ENCODE results near the gene CCR3. TPM values are rescaled to one million over a fixed set of nuclear protein-coding genes. Genes with fewer than 3 reads are reported as not detected.

CCR3 gene
- total RNA-seq, 1 donor from 2014 or later, result not detected

DNA sequence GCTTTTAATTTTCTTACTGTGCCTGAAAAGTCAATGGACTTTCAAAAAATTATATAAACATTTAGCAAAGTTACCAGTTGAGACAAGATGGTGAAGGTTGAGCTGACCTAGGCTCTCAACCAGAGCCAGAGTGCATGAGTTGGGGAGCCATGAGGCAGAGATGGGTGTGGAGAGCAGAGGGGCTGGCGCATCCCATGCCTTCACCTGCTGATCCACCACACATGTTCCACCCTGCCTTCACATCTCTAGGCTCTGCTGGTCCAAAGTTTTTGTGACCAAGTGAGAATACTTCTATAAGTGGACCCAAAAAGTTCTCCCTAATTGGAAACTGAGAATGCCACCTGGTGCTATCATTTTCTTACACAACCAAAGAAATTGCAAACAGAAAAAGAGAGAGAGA is 47.3 kb downstream of the CCR3 start:
- H3K4me3 ChIP-seq, result no peak overlapping the region
- no peaks in the 10 kb centered on the region for H3K36me3 ChIP-seq
- intact Hi-C loops (cut with DNase I), result no loop called here
- no peak for DNase-seq (ENCODE audit: extremely low spot score in 2 of 2)
- H3K27ac ChIP-seq, result no peak overlapping the region
- no peaks in the 10 kb centered on the region for H3K4me1 ChIP-seq
- TF ChIP-seq POLR2A (IDR thresholded peaks at IDR 0.05), result no peak
- TF ChIP-seq, protein P1, sequence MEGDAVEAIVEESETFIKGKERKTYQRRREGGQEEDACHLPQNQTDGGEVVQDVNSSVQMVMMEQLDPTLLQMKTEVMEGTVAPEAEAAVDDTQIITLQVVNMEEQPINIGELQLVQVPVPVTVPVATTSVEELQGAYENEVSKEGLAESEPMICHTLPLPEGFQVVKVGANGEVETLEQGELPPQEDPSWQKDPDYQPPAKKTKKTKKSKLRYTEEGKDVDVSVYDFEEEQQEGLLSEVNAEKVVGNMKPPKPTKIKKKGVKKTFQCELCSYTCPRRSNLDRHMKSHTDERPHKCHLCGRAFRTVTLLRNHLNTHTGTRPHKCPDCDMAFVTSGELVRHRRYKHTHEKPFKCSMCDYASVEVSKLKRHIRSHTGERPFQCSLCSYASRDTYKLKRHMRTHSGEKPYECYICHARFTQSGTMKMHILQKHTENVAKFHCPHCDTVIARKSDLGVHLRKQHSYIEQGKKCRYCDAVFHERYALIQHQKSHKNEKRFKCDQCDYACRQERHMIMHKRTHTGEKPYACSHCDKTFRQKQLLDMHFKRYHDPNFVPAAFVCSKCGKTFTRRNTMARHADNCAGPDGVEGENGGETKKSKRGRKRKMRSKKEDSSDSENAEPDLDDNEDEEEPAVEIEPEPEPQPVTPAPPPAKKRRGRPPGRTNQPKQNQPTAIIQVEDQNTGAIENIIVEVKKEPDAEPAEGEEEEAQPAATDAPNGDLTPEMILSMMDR (IDR thresholded peaks at IDR 0.05), result no peak
- TF ChIP-seq POLR2AphosphoS5 (IDR thresholded peaks at IDR 0.05; ENCODE audit: insufficient read depth in 1 of 2, low read depth in 1 of 2), result no peak
- H3K27me3 ChIP-seq, result no peaks in the 10 kb centered on the region
- no peaks in the 10 kb centered on the region for H3K9me3 ChIP-seq

DNA sequence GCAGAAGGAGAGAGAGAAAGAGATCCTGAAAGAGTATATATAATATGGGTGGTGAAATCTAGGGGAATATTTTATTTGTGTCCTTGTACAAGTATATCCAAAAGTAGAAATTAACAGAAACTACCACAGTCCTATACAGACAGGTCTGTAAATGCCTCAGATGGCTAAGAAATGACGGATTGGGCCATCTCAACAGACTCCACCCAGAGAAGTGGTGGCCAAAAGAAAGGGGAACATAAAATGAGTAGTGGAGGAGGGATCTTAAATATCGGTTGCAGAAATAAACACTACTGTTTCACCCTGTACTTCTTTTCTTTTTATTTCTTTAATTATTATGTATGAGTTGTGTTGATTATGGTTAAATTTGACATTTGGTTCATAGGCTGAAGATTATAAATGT is 47.7 kb downstream of the CCR3 start:
- no peaks in the 10 kb centered on the region for H3K36me3 ChIP-seq

DNA sequence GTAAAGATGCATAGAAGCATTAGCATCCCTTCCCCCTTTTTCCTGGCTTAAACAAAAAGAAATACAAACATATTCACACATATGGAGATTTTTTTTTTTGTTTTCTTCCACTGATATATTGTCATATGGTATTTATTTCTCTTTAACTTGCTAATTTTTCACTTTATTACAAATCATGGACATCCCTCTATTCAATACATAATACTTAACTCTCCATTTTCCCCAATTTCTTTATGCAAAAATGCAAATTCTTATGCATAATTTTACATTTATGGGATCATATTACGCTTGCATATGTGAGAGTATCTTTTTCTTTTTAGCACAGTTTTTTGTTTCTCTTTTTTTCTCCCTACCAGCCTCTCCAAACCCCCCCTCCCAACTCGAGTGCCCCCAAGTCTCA is 48.8 kb downstream of the CCR3 start:
- Histone ChIP-seq H3K4me3 (no peak overlapping the region), H3K27ac (no peak overlapping the region), H3K4me1 (no peaks in the 10 kb centered on the region), H3K27me3 (no peaks in the 10 kb centered on the region), H3K9me3 (no peaks in the 10 kb centered on the region), H3K36me3 (no peaks in the 10 kb centered on the region)
- TF ChIP-seq, protein P1 (IDR thresholded peaks at IDR 0.05), result no peak
- TF ChIP-seq POLR2AphosphoS5 (IDR thresholded peaks at IDR 0.05; ENCODE audit: insufficient read depth in 1 of 2, low read depth in 1 of 2) (no peak), POLR2A (IDR thresholded peaks at IDR 0.05) (no peak)
- DNase-seq (ENCODE audit: extremely low spot score in 2 of 2), result no peak
- intact Hi-C loops (cut with DNase I), result no loop called here

More for the DNA sequence above, 47.7 kb downstream of the CCR3 start:
- TF ChIP-seq POLR2A (IDR thresholded peaks at IDR 0.05) (no peak), POLR2AphosphoS5 (IDR thresholded peaks at IDR 0.05; ENCODE audit: insufficient read depth in 1 of 2, low read depth in 1 of 2) (no peak)
- TF ChIP-seq, protein P1 (IDR thresholded peaks at IDR 0.05), result no peak
- no peak overlapping the region for H3K27ac ChIP-seq
- no peaks in the 10 kb centered on the region for H3K27me3 ChIP-seq
- H3K4me3 ChIP-seq, result no peak overlapping the region
- H3K4me1 ChIP-seq, result no peaks in the 10 kb centered on the region
- DNase-seq (ENCODE audit: extremely low spot score in 2 of 2), result no peak
- no peaks in the 10 kb centered on the region for H3K9me3 ChIP-seq
- intact Hi-C loops (cut with DNase I), result no loop called here

DNA sequence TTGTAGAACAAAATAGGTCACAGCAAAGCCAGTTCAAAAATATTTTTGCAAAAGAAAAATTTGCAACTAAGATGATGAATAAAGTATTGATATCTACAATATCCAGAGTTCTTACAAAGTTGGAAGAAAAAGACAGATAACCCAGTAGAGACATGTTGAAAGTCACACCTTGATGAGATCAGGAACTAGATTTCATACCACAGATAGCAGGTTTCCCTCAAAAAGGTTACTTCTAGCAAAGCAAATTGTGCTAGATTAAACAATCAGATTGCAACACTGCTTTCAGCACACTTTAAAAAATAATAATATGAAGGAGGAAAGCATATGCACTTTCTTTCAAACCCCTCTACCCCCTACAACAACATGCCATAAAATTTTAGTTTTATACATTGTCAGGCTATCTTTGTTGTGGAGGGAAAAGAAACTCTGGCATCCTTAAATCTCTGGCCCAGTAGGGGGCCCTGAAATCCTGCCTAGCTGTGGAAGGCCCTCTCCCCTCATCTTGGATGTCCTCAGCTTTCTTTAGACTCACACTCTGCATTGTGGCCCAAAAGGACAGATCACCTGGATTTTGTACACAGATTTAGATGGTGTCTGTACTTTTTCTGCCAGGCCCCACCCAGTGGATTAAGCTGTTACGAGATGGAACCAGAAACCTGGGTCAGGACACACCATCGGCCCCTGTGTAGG is 50.9 kb downstream of the CCR3 start:
- TF ChIP-seq, protein P1 (IDR thresholded peaks at IDR 0.05), result no peak
- no peak for TF ChIP-seq POLR2A (IDR thresholded peaks at IDR 0.05)
- TF ChIP-seq POLR2AphosphoS5 (IDR thresholded peaks at IDR 0.05; ENCODE audit: insufficient read depth in 1 of 2, low read depth in 1 of 2), result no peak
- no peaks in the 10 kb centered on the region for H3K4me1 ChIP-seq
- no peak overlapping the region for H3K27ac ChIP-seq
- H3K27me3 ChIP-seq, result no peaks in the 10 kb centered on the region
- DNase-seq (ENCODE audit: extremely low spot score in 2 of 2), result no peak
- no peaks in the 10 kb centered on the region for H3K9me3 ChIP-seq
- no peaks in the 10 kb centered on the region for H3K36me3 ChIP-seq
- H3K4me3 ChIP-seq, result no peak overlapping the region
- intact Hi-C loops (cut with DNase I), result no loop called here

DNA sequence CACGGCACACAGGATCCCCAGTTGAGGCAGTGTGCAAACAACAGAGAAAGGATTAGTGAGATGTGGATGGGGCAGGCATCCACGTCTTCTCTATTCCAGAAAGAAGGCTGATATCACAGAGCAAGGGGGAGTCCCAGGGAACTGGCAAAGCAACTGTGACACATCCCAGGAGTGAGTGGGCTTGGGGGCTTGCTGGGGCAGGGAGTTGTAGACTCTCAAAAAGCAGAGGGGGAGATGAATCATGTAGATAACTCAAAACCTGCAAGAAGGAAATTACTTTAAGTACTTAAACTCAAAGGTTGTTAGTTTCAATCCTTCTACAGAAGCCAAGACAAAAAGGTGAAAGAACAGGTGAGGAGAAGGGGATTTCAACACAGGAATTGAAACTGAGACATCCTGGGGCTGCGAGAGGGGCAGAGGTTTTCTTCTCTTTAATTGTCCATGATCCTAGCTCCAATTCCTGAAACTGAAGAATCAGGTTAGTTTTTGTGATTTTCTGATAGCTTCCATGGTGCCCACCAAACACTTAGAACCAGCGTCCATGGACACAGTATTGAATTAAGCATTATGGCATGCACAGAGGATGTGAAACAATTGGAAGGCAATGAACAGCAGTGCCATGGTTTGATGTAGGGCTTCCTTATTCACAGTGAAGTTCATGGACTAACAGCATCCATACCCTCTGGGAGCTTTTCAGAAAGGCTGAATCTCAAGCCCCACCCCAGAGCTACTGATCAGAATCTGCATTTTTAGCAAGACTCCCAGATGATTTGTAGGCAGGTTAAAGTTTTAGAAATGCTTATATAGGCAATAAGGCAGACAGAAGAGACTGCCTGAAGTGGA is 52.0 kb downstream of the CCR3 start:
- Histone ChIP-seq H3K27me3 (no peaks in the 10 kb centered on the region), H3K9me3 (no peaks in the 10 kb centered on the region), H3K27ac (no peak overlapping the region), H3K4me1 (no peaks in the 10 kb centered on the region), H3K36me3 (no peaks in the 10 kb centered on the region), H3K4me3 (no peak overlapping the region)
- intact Hi-C loops (cut with DNase I), result no loop called here
- no peak for DNase-seq (ENCODE audit: extremely low spot score in 2 of 2)
- TF ChIP-seq POLR2AphosphoS5 (IDR thresholded peaks at IDR 0.05; ENCODE audit: insufficient read depth in 1 of 2, low read depth in 1 of 2), result no peak
- no peak for TF ChIP-seq POLR2A (IDR thresholded peaks at IDR 0.05)
- TF ChIP-seq, protein P1 (IDR thresholded peaks at IDR 0.05), result no peak
